Ovary (tissue), 9 donors: ENCODE measurements around the gene SLC35E3. TPM values are rescaled to one million over a fixed set of nuclear protein-coding genes. Genes with fewer than 3 reads are reported as not detected.
A peak's percentile ranks its signal among the peaks of the same experiment; 100 is the strongest.

ENCODE experiments used
- DNase-seq, 5 donors: peaks; one replicate each; pipeline ENCODE4 v3.0.0-alpha.2; 2019 to 2020
- H3K27ac ChIP-seq, 2 donors: fragments of 200-600 bp; one replicate each; pipeline versions ENCODE4 v1.5.1 to v1.8.0; 2019 to 2022
- H3K27me3 ChIP-seq: fragments of 200-600 bp; one replicate; pipeline ENCODE4 v1.8.0; 2022
- H3K36me3 ChIP-seq: fragments of 200-600 bp; sonication (generic); one replicate; pipeline ENCODE4 v1.5.1; 2019
- H3K4me1 ChIP-seq: one replicate; pipeline ENCODE4 v1.8.1; 2013; ENCODE audit warnings: mild to moderate bottlenecking, moderate library complexity; ENCODE audit not compliant: insufficient read depth
- H3K4me3 ChIP-seq: fragments of 200-600 bp; sonication (generic); one replicate; pipeline ENCODE4 v1.5.1; 2017
- H3K9me3 ChIP-seq, 2 donors: fragments of 200-600 bp in 1 of 2; sonication (generic) in 1 of 2; one replicate each; pipeline versions ENCODE4 v1.5.1 to v1.8.1; 2013 to 2019; ENCODE audit warnings: mild to moderate bottlenecking in 1 of 2, moderate library complexity in 1 of 2
- CTCF ChIP-seq, 3 donors: fragments of 450-650 bp in 2 of 3; fragments of 200-600 bp in 1 of 3; IDR thresholded peaks; one replicate each; pipeline versions ENCODE4 v1.5.1 to v1.8.0; 2016 to 2022; ENCODE audit warnings: antibody characterized with exemption in 3 of 3, mild to moderate bottlenecking in 1 of 3
- EP300 ChIP-seq: sonication (generic); formaldehyde crosslinking; IDR thresholded peaks from one replicate; pipeline ENCODE4 v1.6.1; 2017; ENCODE audit warnings: antibody characterized with exemption
- POLR2A ChIP-seq: fragments of 450-650 bp; IDR thresholded peaks from one replicate; pipeline ENCODE4 v1.6.1; 2017; ENCODE audit warnings: antibody characterized with exemption, mild to moderate bottlenecking, moderate library complexity
- WGBS, 3 donors: extraction: QIAGEN DNeasy Blood & Tissue Kit in 1 of 3; methylation state at CpG; one replicate each; pipeline versions ENCODE4 v1.1.5 to v1.1.7; 2013 to 2017; 5-methylcytosine and 5-hydroxymethylcytosine counted together
- intact Hi-C, 4 donors: fragments of 100-400 bp; cut with DNase I; formaldehyde crosslinking; loops; one replicate each; pipeline versions ENCODE4 v1.11.0 to v1.15.1; 2022 to 2023
- polyA plus RNA-seq, 2 donors: library from polyadenylated mRNA; stranded (reverse); fragments of 200-250 nt in 1 of 2; fragments of 350-450 nt in 1 of 2; fragmentation: Illumina TruSeq in 1 of 2; extraction: RNeasy Lipid Tissue Mini Kit (QIAGEN cat#74804) in 1 of 2; gene quantifications; one replicate each; pipeline ENCODE4 v1.2.3, GENCODE V29; 2013 to 2014
- total RNA-seq, 7 donors: library from RNA; depleted of rRNA in 2 of 7; stranded (reverse); fragments of >200 nt in 2 of 7; fragmentation: NEBNext Ultra II Directional in 3 of 7; extraction: Animal tissue kit (Norgen Biotek cat#: 25700) in 3 of 7; gene quantifications; one replicate each; pipeline versions ENCODE4 v1.1.0 to v1.2.4, GENCODE V29; 2016 to 2023
- donor health status: DM: no; HTN: no; CAD: no; lungs with moderate emphysema.
- donor health status: DM: no; HTN: no; CAD: no.
- donor health status: Bipolar disorder and iron deficiency.
- donor health status: DM: yes; HTN: yes; CAD: no.
- donor health status: DM: no; HTN: no; CAD: no.
- donor health status: DM: yes; HTN: yes; CAD: no.

SLC35E3 gene
- total and polyA plus RNA-seq, 9 donors = 1.1 to 12.3 (median 8.1) TPM

- 81 to 85% (median 81%) methylated on average over 6 of the region's 6 CpGs for WGBS, 3 donors
- H3K27ac ChIP-seq = no peak overlapping the region
- no peaks in the 10 kb centered on the region for H3K4me1 ChIP-seq
- H3K36me3 ChIP-seq = no peaks in the 10 kb centered on the region
- H3K9me3 ChIP-seq = no peaks in the 10 kb centered on the region
- intact Hi-C loops = loop anchor here in 1 of 4 donors (10.0 kb wide), 1 partner anchor 65 kb away; the partner anchor contains the start of gene MDM2
- H3K4me3 ChIP-seq = no peak overlapping the region
- no peaks in the 10 kb centered on the region for H3K27me3 ChIP-seq
- DNase-seq = no peak
- no peak for TF ChIP-seq POLR2A
- no peak for TF ChIP-seq EP300
- no peak for TF ChIP-seq CTCF (IDR thresholded peaks at IDR 0.05)
Measured at GRCh38 chr12:68739891-68740290, 6.1 kb upstream of the SLC35E3 start.

- no peak for DNase-seq
- TF ChIP-seq EP300 (no peak), CTCF (IDR thresholded peaks at IDR 0.05) (no peak), POLR2A (no peak)
- Histone ChIP-seq H3K4me1 (peaks cover 1% of the 10 kb centered on the region), H3K36me3 (no peaks in the 10 kb centered on the region), H3K9me3 (no peaks in the 10 kb centered on the region), H3K27ac (no peak overlapping the region), H3K4me3 (no peak overlapping the region), H3K27me3 (no peaks in the 10 kb centered on the region)
- WGBS, 3 donors = 91 to 93% (median 91%) methylated on average over 2 of the region's 2 CpGs
- intact Hi-C loops = loop anchor here in 1 of 4 donors (10.0 kb wide), 1 partner anchor 61 kb away; the partner anchor contains the start of gene MDM2
Measured at GRCh38 chr12:68743356-68743755, 2.6 kb upstream of the SLC35E3 start.

DNA sequence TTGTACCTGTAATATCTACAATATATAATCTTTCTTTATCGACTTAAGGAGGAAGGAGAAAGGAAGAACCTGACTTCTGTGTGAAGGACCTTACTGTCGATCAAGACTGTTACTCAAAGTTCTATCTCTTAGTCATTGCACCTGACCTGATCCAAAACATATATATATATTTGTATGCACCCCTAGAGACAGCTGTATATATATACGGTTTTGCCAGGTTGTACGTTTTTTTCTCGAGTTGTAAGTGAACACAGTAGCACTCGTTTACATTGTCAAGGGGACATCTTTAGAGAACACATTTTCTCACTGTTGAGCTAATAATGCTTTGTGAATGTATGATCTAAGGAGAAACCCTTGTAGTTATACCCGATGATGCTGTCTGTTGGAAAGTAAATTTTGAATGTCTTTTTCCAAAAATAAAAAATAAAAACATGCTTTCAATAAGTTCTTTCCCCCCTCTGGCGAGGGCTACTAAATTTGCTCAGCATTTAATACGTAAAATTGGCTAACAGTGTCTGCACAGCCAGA is 536 bp upstream of the SLC35E3 start:
- intact Hi-C loops = loop anchor here in 1 of 4 donors (10.0 kb wide), 1 partner anchor 59 kb away; the partner anchor contains the start of gene MDM2
- no peaks in the 10 kb centered on the region for H3K9me3 ChIP-seq
- peak overlapping the region; percentile 63 for H3K4me3 ChIP-seq
- TF ChIP-seq EP300 (no peak), CTCF (IDR thresholded peaks at IDR 0.05) (no peak), POLR2A (no peak)
- no peaks in the 10 kb centered on the region for H3K27me3 ChIP-seq
- H3K27ac ChIP-seq = peak overlapping the region; percentile 22 to 65
- DNase-seq = no peak
- 25 to 32% (median 26%) methylated on average over 9 of the region's 9 CpGs for WGBS, 3 donors
- H3K36me3 ChIP-seq = no peaks in the 10 kb centered on the region
- H3K4me1 ChIP-seq = peaks cover 1% of the 10 kb centered on the region

DNA sequence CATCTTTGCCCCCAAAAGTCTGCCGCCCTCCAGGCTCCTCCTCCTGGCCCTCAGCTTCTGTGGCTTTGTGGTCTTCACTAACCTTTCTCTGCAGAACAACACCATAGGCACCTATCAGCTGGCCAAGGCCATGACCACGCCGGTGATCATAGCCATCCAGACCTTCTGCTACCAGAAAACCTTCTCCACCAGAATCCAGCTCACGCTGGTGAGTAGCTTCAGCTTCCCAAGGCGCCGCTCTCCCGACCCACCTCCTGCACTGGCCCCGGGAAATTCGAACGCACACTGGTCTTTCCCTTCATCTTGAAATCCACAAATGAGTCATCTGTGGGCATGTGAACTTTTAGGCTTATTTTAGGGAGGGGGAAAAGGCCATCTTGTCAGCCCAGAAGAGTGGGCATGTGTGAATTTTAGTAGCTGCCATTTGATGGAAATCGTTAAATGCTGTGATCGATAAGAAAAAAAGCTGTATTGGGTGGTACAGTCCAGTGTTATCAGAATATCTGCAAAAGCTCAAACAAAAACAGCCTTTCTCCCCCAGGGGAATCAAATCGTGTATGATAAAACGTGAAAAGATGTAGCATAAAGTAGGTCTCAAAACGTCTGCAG is 700 bp downstream of the SLC35E3 start:
- intact Hi-C loops = loop anchor here in 1 of 4 donors (10.0 kb wide), 1 partner anchor 58 kb away; the partner anchor contains the start of gene MDM2
- 2 to 6% (median 2%) methylated on average over 15 of the region's 15 CpGs for WGBS, 3 donors
- DNase-seq = peak; percentile 55 to 75 (median 60)
- no peak for TF ChIP-seq CTCF (IDR thresholded peaks at IDR 0.05)
- no peak for TF ChIP-seq POLR2A
- TF ChIP-seq EP300 = no peak
- Histone ChIP-seq H3K27ac (no peak overlapping the region), H3K36me3 (no peaks in the 10 kb centered on the region), H3K4me3 (peak overlapping the region; percentile 63), H3K27me3 (no peaks in the 10 kb centered on the region), H3K9me3 (no peaks in the 10 kb centered on the region), H3K4me1 (peaks cover 1% of the 10 kb centered on the region)
